GM23338 (cell line): Measurements from ENCODE around the gene CACNA1C. TPM values are rescaled to one million over a fixed set of nuclear protein-coding genes. Genes with fewer than 3 reads are reported as not detected.

ENCODE experiments used
- ATAC-seq: fragments of 200-7000 bp; cut with Tn5 transposase; 3 replicates; pipeline ENCODE4 v1.9.1; 2020
- DNase-seq: peaks from one replicate; pipeline ENCODE4 v3.0.0-alpha.2; 2015; ENCODE audit warnings: low spot score
- H2AFZ ChIP-seq: fragments of 200-600 bp; sonication (generic); 2 replicates; pipeline ENCODE4 v1.8.0; 2016; ENCODE audit warnings: antibody characterized with exemption, mild to moderate bottlenecking, moderate library complexity
- H3F3A ChIP-seq: fragments of 200-600 bp; sonication (generic); replicated peaks from 2 replicates; pipeline ENCODE4 v1.8.0; 2017; ENCODE audit warnings: antibody characterized with exemption, mixed run types, low read depth
- H3K27ac ChIP-seq: fragments of 200-600 bp; sonication (generic); 2 replicates; pipeline ENCODE4 v1.6.1; 2016; ENCODE audit warnings: low read depth
- H3K27me3 ChIP-seq: fragments of 200-600 bp; sonication (generic); 2 replicates; pipeline ENCODE4 v1.8.0; 2016; ENCODE audit warnings: mild to moderate bottlenecking, mixed run types, moderate library complexity; ENCODE audit not compliant: insufficient read depth
- H3K36me3 ChIP-seq: fragments of 200-600 bp; sonication (generic); 2 replicates; pipeline ENCODE4 v1.8.0; 2016; ENCODE audit warnings: mild to moderate bottlenecking; ENCODE audit not compliant: insufficient read depth
- H3K4me1 ChIP-seq: fragments of 200-600 bp; sonication (generic); 2 replicates; pipeline ENCODE4 v1.8.0; 2016; ENCODE audit warnings: mild to moderate bottlenecking, moderate library complexity; ENCODE audit not compliant: insufficient read depth
- H3K4me2 ChIP-seq: fragments of 200-600 bp; sonication (generic); 2 replicates; pipeline ENCODE4 v1.7.1; 2017; ENCODE audit warnings: mixed run types
- H3K4me3 ChIP-seq: fragments of 200-600 bp; sonication (generic); 2 replicates; pipeline ENCODE4 v1.6.1; 2016; ENCODE audit warnings: mixed run types
- H3K79me2 ChIP-seq: fragments of 200-600 bp; sonication (generic); replicated peaks from 2 replicates; pipeline ENCODE4 v1.8.0; 2017; ENCODE audit warnings: mild to moderate bottlenecking; ENCODE audit not compliant: insufficient read depth
- H3K9me2 ChIP-seq: fragments of 200-600 bp; sonication (generic); 2 replicates; pipeline ENCODE4 v1.8.0; 2017; ENCODE audit not compliant: insufficient read depth
- H4K20me1 ChIP-seq: fragments of 200-600 bp; sonication (generic); replicated peaks from 2 replicates; pipeline ENCODE4 v1.8.0; 2017; ENCODE audit warnings: mild to moderate bottlenecking; ENCODE audit not compliant: insufficient read depth
- H3K27ac Mint-ChIP-seq: 2 replicates; pipeline ENCODE4 v1.8.0; 2020; ENCODE audit warnings: inconsistent platforms, mild to moderate bottlenecking, moderate library complexity, mixed read lengths
- H3K27me3 Mint-ChIP-seq: 3 replicates; pipeline ENCODE4 v1.8.0; 2022; ENCODE audit warnings: low read depth, mild to moderate bottlenecking, moderate library complexity, mixed read lengths, inconsistent platforms; ENCODE audit not compliant: insufficient read depth, poor library complexity
- H3K36me3 Mint-ChIP-seq: 3 replicates; pipeline ENCODE4 v1.8.0; 2021; ENCODE audit warnings: low read depth, mild to moderate bottlenecking, inconsistent platforms, moderate library complexity, mixed read lengths
- H3K4me1 Mint-ChIP-seq: 3 replicates; pipeline ENCODE4 v1.8.0; 2020; ENCODE audit warnings: mild to moderate bottlenecking, inconsistent platforms, mixed read lengths
- H3K4me3 Mint-ChIP-seq: 3 replicates; pipeline ENCODE4 v1.8.0; 2021; ENCODE audit warnings: moderate library complexity, mild to moderate bottlenecking, inconsistent platforms, mixed read lengths
- H3K9me3 Mint-ChIP-seq: 3 replicates; pipeline ENCODE4 v1.8.0; 2020; ENCODE audit warnings: moderate library complexity, mild to moderate bottlenecking, inconsistent platforms, mixed read lengths
- CREB1 ChIP-seq: fragments of 250-450 bp; sonication (Bioruptor Pico); IDR thresholded peaks from 2 replicates; pipeline ENCODE4 v1.5.0; 2020; ENCODE audit warnings: low read depth, mild to moderate bottlenecking, moderate library complexity
- EZH2phosphoT487 ChIP-seq: fragments of 200-600 bp; sonication (generic); IDR thresholded peaks from one replicate; pipeline ENCODE4 v1.8.1; 2018; ENCODE audit warnings: antibody characterized with exemption; ENCODE audit not compliant: unreplicated experiment
- NANOG ChIP-seq: IDR thresholded peaks from 2 replicates; pipeline ENCODE4 v1.6.1; 2016; ENCODE audit warnings: antibody characterized with exemption, borderline replicate concordance
- POLR2AphosphoS5 ChIP-seq: IDR thresholded peaks from 2 replicates; pipeline ENCODE4 v1.6.1; 2016; ENCODE audit warnings: antibody characterized with exemption, low read depth
- STAT1 ChIP-seq: IDR thresholded peaks from one replicate; pipeline ENCODE4 v1.6.1; 2016; ENCODE audit warnings: antibody characterized with exemption; ENCODE audit not compliant: unreplicated experiment
- ZNF331 ChIP-seq: fragments of 250-450 bp; sonication (Bioruptor Pico); IDR thresholded peaks from 2 replicates; pipeline ENCODE4 v1.5.0; 2020; ENCODE audit warnings: low read depth, mild to moderate bottlenecking, moderate library complexity
- polyA plus RNA-seq: library from polyadenylated mRNA; unstranded; fragments of >200 nt; fragmentation: Nextera tagmentation; extraction: Ambion mirVana; gene quantifications from 2 replicates; pipeline ENCODE4 v1.2.1, GENCODE V29; 2016
- total RNA-seq: library from RNA; depleted of rRNA; stranded (reverse); fragments of >200 nt; shearing (Covaris generic); gene quantifications from 2 replicates; pipeline ENCODE4 v1.2.3, GENCODE V29; 2014
- TF ChIP-seq, protein P1 (sequence below): IDR thresholded peaks from one replicate; pipeline ENCODE4 v1.6.1; 2018; ENCODE audit warnings: antibody characterized with exemption; ENCODE audit not compliant: unreplicated experiment
- TF ChIP-seq, protein P2 (sequence below): fragments of 250-450 bp; sonication (Bioruptor Pico); IDR thresholded peaks from 2 replicates; pipeline ENCODE4 v1.5.0; 2020; ENCODE audit warnings: mild to moderate bottlenecking, moderate library complexity

Gene CACNA1C
- total and polyA plus RNA-seq, 2 experiments from 2014 or later: 0.78 to 2.1 TPM

DNA sequence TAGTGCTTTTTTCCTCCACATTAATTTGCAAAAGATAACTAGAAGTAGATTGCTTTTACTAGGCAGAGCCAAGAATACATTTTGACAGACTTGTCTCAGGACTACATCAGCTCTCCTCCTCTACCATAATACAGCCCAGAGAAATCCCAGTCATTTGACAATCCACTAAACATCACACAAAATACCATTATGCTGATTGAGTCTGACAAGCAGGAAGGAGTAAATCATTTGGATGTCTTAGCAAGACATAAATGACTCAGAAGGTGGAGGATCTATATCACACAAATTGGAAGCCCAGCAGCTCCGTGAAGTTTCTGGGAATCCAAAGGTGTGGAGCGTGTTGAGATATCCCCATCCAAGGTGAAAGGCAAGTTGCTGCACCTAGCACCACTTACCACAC lies 666.6 kb downstream of the CACNA1C start:
- Histone ChIP-seq H3K27me3 (no peaks in the 10 kb centered on the region), H3K27ac (no peak overlapping the region), H3K79me2 (no peaks in the 10 kb centered on the region), H3K36me3 (no peaks in the 10 kb centered on the region), H3K4me2 (no peak overlapping the region), H3K4me1 (no peaks in the 10 kb centered on the region), H2AFZ (no peak overlapping the region), H3K4me3 (no peak overlapping the region), H3K9me2 (0 out of 2 replicates have a peak, but pooled peaks cover 9% of the 10 kb centered on the region), H3F3A (no peaks in the 10 kb centered on the region), H4K20me1 (no peaks in the 10 kb centered on the region)
- Mint-ChIP-seq H3K27me3 (peaks cover 2% of the 10 kb centered on the region), H3K4me1 (no peaks in the 10 kb centered on the region), H3K9me3 (no peaks in the 10 kb centered on the region), H3K4me3 (no peak overlapping the region), H3K27ac (no peak overlapping the region), H3K36me3 (no peaks in the 10 kb centered on the region)
- no peak for ATAC-seq
- TF ChIP-seq CREB1: no peak
- TF ChIP-seq, protein P1, sequence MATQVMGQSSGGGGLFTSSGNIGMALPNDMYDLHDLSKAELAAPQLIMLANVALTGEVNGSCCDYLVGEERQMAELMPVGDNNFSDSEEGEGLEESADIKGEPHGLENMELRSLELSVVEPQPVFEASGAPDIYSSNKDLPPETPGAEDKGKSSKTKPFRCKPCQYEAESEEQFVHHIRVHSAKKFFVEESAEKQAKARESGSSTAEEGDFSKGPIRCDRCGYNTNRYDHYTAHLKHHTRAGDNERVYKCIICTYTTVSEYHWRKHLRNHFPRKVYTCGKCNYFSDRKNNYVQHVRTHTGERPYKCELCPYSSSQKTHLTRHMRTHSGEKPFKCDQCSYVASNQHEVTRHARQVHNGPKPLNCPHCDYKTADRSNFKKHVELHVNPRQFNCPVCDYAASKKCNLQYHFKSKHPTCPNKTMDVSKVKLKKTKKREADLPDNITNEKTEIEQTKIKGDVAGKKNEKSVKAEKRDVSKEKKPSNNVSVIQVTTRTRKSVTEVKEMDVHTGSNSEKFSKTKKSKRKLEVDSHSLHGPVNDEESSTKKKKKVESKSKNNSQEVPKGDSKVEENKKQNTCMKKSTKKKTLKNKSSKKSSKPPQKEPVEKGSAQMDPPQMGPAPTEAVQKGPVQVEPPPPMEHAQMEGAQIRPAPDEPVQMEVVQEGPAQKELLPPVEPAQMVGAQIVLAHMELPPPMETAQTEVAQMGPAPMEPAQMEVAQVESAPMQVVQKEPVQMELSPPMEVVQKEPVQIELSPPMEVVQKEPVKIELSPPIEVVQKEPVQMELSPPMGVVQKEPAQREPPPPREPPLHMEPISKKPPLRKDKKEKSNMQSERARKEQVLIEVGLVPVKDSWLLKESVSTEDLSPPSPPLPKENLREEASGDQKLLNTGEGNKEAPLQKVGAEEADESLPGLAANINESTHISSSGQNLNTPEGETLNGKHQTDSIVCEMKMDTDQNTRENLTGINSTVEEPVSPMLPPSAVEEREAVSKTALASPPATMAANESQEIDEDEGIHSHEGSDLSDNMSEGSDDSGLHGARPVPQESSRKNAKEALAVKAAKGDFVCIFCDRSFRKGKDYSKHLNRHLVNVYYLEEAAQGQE: no peak
- TF ChIP-seq STAT1: no peak
- DNase-seq: no peak

DNA sequence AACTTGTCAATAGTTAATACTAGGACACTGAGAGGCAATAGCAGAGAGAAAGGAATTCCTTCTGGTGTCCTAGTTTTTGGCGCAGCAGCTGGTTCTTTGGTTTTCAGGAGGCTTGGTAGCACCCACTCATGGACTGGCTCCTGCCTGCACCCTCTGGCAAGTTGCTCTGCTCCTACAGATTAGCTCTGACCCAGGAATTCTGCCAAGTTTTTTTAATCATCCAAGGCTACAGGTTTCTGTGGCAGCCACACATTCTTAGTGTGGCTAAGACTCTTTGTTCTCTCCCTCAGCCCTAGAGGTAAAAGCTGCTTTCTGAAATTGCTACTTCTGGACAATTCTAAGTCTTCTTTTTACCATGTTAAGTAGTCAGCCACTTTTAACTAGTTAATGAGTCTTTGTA lies 670.0 kb downstream of the CACNA1C start:
- H3K27ac ChIP-seq: no peak overlapping the region
- no peak overlapping the region for H3K4me2 ChIP-seq
- Mint-ChIP-seq H3K9me3 (no peaks in the 10 kb centered on the region), H3K4me3 (no peak overlapping the region), H3K27ac (no peak overlapping the region), H3K4me1 (no peaks in the 10 kb centered on the region), H3K36me3 (no peaks in the 10 kb centered on the region), H3K27me3 (no peaks in the 10 kb centered on the region)
- H3K27me3 ChIP-seq: 0 out of 2 replicates have a peak, but pooled peaks cover 2% of the 10 kb centered on the region
- no peaks in the 10 kb centered on the region for H3K36me3 ChIP-seq
- H3K9me2 ChIP-seq: 0 out of 2 replicates have a peak, but pooled peaks cover 9% of the 10 kb centered on the region
- no peaks in the 10 kb centered on the region for H3F3A ChIP-seq
- no peaks in the 10 kb centered on the region for H4K20me1 ChIP-seq
- DNase-seq (no peak), ATAC-seq (no peak)
- no peaks in the 10 kb centered on the region for H3K79me2 ChIP-seq
- no peaks in the 10 kb centered on the region for H3K4me1 ChIP-seq
- H3K4me3 ChIP-seq: no peak overlapping the region
- H2AFZ ChIP-seq: no peak overlapping the region
- TF ChIP-seq EZH2phosphoT487 (no peak), POLR2AphosphoS5 (no peak), ZNF331 (no peak), CREB1 (no peak), NANOG (no peak)
- TF ChIP-seq, protein P2, sequence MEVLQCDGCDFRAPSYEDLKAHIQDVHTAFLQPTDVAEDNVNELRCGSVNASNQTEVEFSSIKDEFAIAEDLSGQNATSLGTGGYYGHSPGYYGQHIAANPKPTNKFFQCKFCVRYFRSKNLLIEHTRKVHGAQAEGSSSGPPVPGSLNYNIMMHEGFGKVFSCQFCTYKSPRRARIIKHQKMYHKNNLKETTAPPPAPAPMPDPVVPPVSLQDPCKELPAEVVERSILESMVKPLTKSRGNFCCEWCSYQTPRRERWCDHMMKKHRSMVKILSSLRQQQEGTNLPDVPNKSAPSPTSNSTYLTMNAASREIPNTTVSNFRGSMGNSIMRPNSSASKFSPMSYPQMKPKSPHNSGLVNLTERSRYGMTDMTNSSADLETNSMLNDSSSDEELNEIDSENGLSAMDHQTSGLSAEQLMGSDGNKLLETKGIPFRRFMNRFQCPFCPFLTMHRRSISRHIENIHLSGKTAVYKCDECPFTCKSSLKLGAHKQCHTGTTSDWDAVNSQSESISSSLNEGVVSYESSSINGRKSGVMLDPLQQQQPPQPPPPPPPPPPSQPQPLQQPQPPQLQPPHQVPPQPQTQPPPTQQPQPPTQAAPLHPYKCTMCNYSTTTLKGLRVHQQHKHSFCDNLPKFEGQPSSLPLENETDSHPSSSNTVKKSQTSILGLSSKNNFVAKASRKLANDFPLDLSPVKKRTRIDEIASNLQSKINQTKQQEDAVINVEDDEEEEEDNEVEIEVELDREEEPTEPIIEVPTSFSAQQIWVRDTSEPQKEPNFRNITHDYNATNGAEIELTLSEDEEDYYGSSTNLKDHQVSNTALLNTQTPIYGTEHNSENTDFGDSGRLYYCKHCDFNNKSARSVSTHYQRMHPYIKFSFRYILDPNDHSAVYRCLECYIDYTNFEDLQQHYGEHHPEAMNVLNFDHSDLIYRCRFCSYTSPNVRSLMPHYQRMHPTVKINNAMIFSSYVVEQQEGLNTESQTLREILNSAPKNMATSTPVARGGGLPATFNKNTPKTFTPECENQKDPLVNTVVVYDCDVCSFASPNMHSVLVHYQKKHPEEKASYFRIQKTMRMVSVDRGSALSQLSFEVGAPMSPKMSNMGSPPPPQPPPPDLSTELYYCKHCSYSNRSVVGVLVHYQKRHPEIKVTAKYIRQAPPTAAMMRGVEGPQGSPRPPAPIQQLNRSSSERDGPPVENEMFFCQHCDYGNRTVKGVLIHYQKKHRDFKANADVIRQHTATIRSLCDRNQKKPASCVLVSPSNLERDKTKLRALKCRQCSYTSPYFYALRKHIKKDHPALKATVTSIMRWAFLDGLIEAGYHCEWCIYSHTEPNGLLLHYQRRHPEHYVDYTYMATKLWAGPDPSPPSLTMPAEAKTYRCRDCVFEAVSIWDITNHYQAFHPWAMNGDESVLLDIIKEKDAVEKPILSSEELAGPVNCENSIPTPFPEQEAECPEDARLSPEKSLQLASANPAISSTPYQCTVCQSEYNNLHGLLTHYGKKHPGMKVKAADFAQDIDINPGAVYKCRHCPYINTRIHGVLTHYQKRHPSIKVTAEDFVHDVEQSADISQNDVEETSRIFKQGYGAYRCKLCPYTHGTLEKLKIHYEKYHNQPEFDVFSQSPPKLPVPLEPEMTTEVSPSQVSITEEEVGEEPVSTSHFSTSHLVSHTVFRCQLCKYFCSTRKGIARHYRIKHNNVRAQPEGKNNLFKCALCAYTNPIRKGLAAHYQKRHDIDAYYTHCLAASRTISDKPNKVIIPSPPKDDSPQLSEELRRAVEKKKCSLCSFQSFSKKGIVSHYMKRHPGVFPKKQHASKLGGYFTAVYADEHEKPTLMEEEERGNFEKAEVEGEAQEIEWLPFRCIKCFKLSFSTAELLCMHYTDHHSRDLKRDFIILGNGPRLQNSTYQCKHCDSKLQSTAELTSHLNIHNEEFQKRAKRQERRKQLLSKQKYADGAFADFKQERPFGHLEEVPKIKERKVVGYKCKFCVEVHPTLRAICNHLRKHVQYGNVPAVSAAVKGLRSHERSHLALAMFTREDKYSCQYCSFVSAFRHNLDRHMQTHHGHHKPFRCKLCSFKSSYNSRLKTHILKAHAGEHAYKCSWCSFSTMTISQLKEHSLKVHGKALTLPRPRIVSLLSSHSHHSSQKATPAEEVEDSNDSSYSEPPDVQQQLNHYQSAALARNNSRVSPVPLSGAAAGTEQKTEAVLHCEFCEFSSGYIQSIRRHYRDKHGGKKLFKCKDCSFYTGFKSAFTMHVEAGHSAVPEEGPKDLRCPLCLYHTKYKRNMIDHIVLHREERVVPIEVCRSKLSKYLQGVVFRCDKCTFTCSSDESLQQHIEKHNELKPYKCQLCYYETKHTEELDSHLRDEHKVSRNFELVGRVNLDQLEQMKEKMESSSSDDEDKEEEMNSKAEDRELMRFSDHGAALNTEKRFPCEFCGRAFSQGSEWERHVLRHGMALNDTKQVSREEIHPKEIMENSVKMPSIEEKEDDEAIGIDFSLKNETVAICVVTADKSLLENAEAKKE (CRISPR knock-in tag): no peak
- TF ChIP-seq, protein P1: no peak
